IMR-90 (cell line): ENCODE measurements around the gene PTPRS.

Experiments used
- RFX5 ChIP-seq: IDR thresholded peaks from 2 replicates; pipeline ENCODE4 v1.8.0; 2012; ENCODE audit warnings: low read depth, mild to moderate bottlenecking, low read length, moderate library complexity
- SMC3 ChIP-seq: fragments of 150-350 bp; IDR thresholded peaks from 2 replicates; pipeline ENCODE4 v1.6.1; 2016; ENCODE audit warnings: low read depth, mild to moderate bottlenecking, antibody characterized with exemption, low read length, moderate library complexity

GRCh38 chr19:5376928-5377327 is 36.3 kb upstream of the PTPRS start:
- TF ChIP-seq SMC3 (no peak), RFX5 (no peak)
